CD4-positive, alpha-beta memory T cell (primary cell): ENCODE data around the gene AK8. TPM values are rescaled to one million over a fixed set of nuclear protein-coding genes. Genes with fewer than 3 reads are reported as not detected.
A peak's percentile ranks its signal among the peaks of the same experiment; 100 is the strongest.
"Not testable (repeated sequence)": the region's sequence is repeated elsewhere in the genome, so short reads cannot be mapped to it uniquely, and the experiment has no call there.

Experiments used
- CTCF ChIA-PET: fragments of 350-600 bp; sonication (Branson Sonifier 250); formaldehyde crosslinking; loops from one replicate; lab custom pipeline; 2021; ENCODE audit warnings: inconsistent platforms; ENCODE audit not compliant: partially characterized antibody; lab: Charles Lee
- POLR2A ChIA-PET: fragments of 350-600 bp; sonication (Branson Sonifier 250); formaldehyde crosslinking; loops from one replicate; lab custom pipeline; 2021; ENCODE audit not compliant: partially characterized antibody; lab: Charles Lee
- DNase-seq, 5 donors: peaks; one replicate each; pipeline versions ENCODE4 v3.0.0 to v3.0.0-alpha.2; 2020 to 2022; ENCODE audit warnings: mixed read lengths in 1 of 5
- H3K27ac ChIP-seq: one replicate; pipeline ENCODE4 v1.7.0; 2013; ENCODE audit warnings: low read depth, low read length
- H3K27me3 ChIP-seq: 2 replicates; pipeline ENCODE4 v1.7.0; 2013; ENCODE audit warnings: mild to moderate bottlenecking, low read length, moderate library complexity; ENCODE audit not compliant: insufficient read depth
- H3K36me3 ChIP-seq: 2 replicates; pipeline ENCODE4 v1.7.0; 2013; ENCODE audit warnings: mild to moderate bottlenecking, low read length, moderate library complexity; ENCODE audit not compliant: insufficient read depth
- H3K4me1 ChIP-seq: 2 replicates; pipeline ENCODE4 v1.7.0; 2013; ENCODE audit warnings: mild to moderate bottlenecking, low read length, moderate library complexity; ENCODE audit not compliant: insufficient read depth
- H3K4me3 ChIP-seq, 2 donors: one replicate each; pipeline ENCODE4 v1.7.0; 2013; ENCODE audit warnings: low read length in 2 of 2, mild to moderate bottlenecking in 1 of 2
- H3K9me3 ChIP-seq, 2 donors: one replicate each; pipeline ENCODE4 v1.7.0; 2013; ENCODE audit warnings: low read length in 2 of 2, control low read depth in 1 of 2; ENCODE audit not compliant: control insufficient read depth in 1 of 2
- H3K27ac Mint-ChIP-seq, 7 donors: one replicate each; pipeline ENCODE4 v1.8.0; 2020 to 2021; ENCODE audit warnings: mixed read lengths in 7 of 7, mild to moderate bottlenecking in 6 of 7, inconsistent platforms in 3 of 7, moderate library complexity in 3 of 7
- H3K27me3 Mint-ChIP-seq, 2 donors: one replicate each; pipeline ENCODE4 v1.8.0; 2020 to 2021; ENCODE audit warnings: mixed read lengths in 2 of 2
- H3K36me3 Mint-ChIP-seq, 2 donors: one replicate each; pipeline ENCODE4 v1.8.0; 2020 to 2021; ENCODE audit warnings: mixed read lengths in 2 of 2, inconsistent platforms in 1 of 2, mild to moderate bottlenecking in 1 of 2
- H3K4me1 Mint-ChIP-seq, 4 donors: one replicate each; pipeline ENCODE4 v1.8.0; 2020 to 2021; ENCODE audit warnings: mixed read lengths in 4 of 4, mild to moderate bottlenecking in 1 of 4
- H3K4me3 Mint-ChIP-seq, 8 donors: one replicate each; pipeline ENCODE4 v1.8.0; 2020 to 2021; ENCODE audit warnings: mixed read lengths in 8 of 8, mild to moderate bottlenecking in 7 of 8, moderate library complexity in 6 of 8, inconsistent platforms in 3 of 8
- H3K9me3 Mint-ChIP-seq, 8 donors: one replicate each; pipeline ENCODE4 v1.8.0; 2020 to 2021; ENCODE audit warnings: mixed read lengths in 8 of 8, mild to moderate bottlenecking in 5 of 8, inconsistent platforms in 3 of 8, moderate library complexity in 1 of 8
- intact Hi-C: fragments of 100-400 bp; cut with micrococcal nuclease; formaldehyde crosslinking; loops from one replicate; pipeline ENCODE4 v1.15.1; 2023
- polyA plus RNA-seq, 2 donors: library from polyadenylated mRNA; unstranded; fragments of 300-500 nt; fragmentation: Illumina TruSeq; gene quantifications; one replicate each; pipeline ENCODE4 v1.2.3, GENCODE V29; 2021
- total RNA-seq, 2 experiments: library from RNA; stranded (reverse); gene quantifications; one replicate each; pipeline ENCODE4 v1.2.3, GENCODE V29; 2021

The AK8 gene
- total and polyA plus RNA-seq, 4 experiments from 2014 or later = 0.28 TPM; not detected in 3

- peaks cover 15 to 29% of the 10 kb centered on the region in 2 donors for H3K27me3 Mint-ChIP-seq
- DNase-seq = no peak
- no peak overlapping the region for H3K4me3 Mint-ChIP-seq
- no peaks in the 10 kb centered on the region for H3K36me3 ChIP-seq
- CTCF ChIA-PET = no interaction called here
- intact Hi-C loops = no loop called here
- H3K9me3 ChIP-seq = no peaks in the 10 kb centered on the region
- H3K27ac ChIP-seq = no peak overlapping the region
- no peaks in the 10 kb centered on the region for H3K4me1 ChIP-seq
- H3K36me3 Mint-ChIP-seq = no peaks in the 10 kb centered on the region
- no peaks in the 10 kb centered on the region for H3K27me3 ChIP-seq
- H3K27ac Mint-ChIP-seq = no peak overlapping the region
- POLR2A ChIA-PET = no interaction called here
- peaks cover 0 to 2% (median 0%) of the 10 kb centered on the region in 8 donors for H3K9me3 Mint-ChIP-seq
- peaks cover 0 to 9% (median 7%) of the 10 kb centered on the region in 4 donors for H3K4me1 Mint-ChIP-seq
- H3K4me3 ChIP-seq = no peak overlapping the region
Observed at GRCh38 chr9:132722564-132723065, 155.5 kb downstream of the AK8 start.

GRCh38 chr9:132721661-132722060 lies 156.4 kb downstream of the AK8 start:
- Mint-ChIP-seq H3K4me3 (no peak overlapping the region), H3K27me3 (peaks cover 20 to 26% of the 10 kb centered on the region in 2 donors), H3K36me3 (no peaks in the 10 kb centered on the region), H3K9me3 (peaks cover 0 to 2% (median 0%) of the 10 kb centered on the region in 8 donors), H3K4me1 (peaks cover 0 to 9% (median 7%) of the 10 kb centered on the region in 4 donors), H3K27ac (no peak overlapping the region)
- ChIA-PET CTCF (no interaction called here), POLR2A (no interaction called here)
- no peaks in the 10 kb centered on the region for H3K36me3 ChIP-seq
- H3K27ac ChIP-seq = no peak overlapping the region
- no peaks in the 10 kb centered on the region for H3K27me3 ChIP-seq
- no peaks in the 10 kb centered on the region for H3K9me3 ChIP-seq
- intact Hi-C loops = no loop called here
- H3K4me3 ChIP-seq = no peak overlapping the region
- H3K4me1 ChIP-seq = no peaks in the 10 kb centered on the region
- DNase-seq = no peak

- H3K4me1 Mint-ChIP-seq, H3K36me3 Mint-ChIP-seq, CTCF ChIA-PET: not testable (repeated sequence)
Observed at GRCh38 chr9:132718381-132718928, 159.6 kb downstream of the AK8 start.

DNA sequence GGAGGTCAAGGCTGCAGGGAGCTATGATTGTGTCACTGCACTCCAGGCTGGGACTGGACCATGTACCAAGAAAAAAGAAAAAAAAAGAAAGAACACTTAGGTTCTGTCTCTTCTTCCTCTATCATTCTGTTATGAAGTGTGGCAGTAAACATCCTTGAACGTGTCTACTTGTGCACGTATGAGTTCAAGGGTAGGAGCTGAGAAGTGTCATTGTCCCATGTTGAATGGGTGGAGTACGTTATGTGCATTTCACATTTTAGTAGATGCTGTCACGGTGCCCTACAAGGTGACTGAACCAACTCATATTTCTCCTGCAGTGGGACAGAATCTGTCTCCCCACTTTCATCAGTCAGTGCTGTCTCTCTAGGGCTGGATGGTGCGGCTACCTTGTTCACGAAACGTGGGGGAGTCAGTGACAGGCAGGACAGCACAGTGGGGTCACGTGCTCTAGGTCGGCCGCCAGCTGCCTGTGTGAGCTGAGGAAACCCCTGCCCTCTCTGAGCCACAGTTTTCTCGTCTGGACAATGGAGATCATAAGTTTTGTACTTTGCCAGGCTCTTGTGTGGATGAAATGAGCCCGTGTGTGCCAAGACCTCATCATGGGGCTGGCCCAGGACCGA lies 160.6 kb downstream of the AK8 start:
- Histone ChIP-seq H3K27me3 (no peaks in the 10 kb centered on the region), H3K36me3 (no peaks in the 10 kb centered on the region), H3K4me3 (no peak overlapping the region), H3K27ac (no peak overlapping the region), H3K4me1 (no peaks in the 10 kb centered on the region), H3K9me3 (no peaks in the 10 kb centered on the region)
- ChIA-PET POLR2A (no interaction called here), CTCF (no interaction called here)
- DNase-seq = no peak
- Mint-ChIP-seq H3K4me1 (peaks cover 0 to 9% (median 7%) of the 10 kb centered on the region in 4 donors), H3K27me3 (peaks cover 17% of the 10 kb centered on the region in 2 donors), H3K9me3 (peaks cover 0 to 1% (median 0%) of the 10 kb centered on the region in 8 donors), H3K36me3 (no peaks in the 10 kb centered on the region), H3K4me3 (no peak overlapping the region), H3K27ac (no peak overlapping the region)
- intact Hi-C loops = no loop called here

More at GRCh38 chr9:132718381-132718928, 159.6 kb downstream of the AK8 start:
- H3K36me3 ChIP-seq, H3K27ac ChIP-seq, H3K9me3 ChIP-seq, H3K4me3 Mint-ChIP-seq, DNase-seq, H3K4me3 ChIP-seq, H3K4me1 ChIP-seq, POLR2A ChIA-PET, H3K9me3 Mint-ChIP-seq, intact Hi-C loops, H3K27me3 ChIP-seq: not testable (repeated sequence)
- Mint-ChIP-seq H3K27ac (peak overlapping the region in 1 of 7 donors; percentile 43), H3K27me3 (peaks cover 20 to 21% of the 10 kb centered on the region in 2 donors)

GRCh38 chr9:132716007-132716406 lies 162.1 kb downstream of the AK8 start:
- H3K27ac ChIP-seq = no peak overlapping the region
- no peaks in the 10 kb centered on the region for H3K27me3 ChIP-seq
- Mint-ChIP-seq H3K27ac (no peak overlapping the region), H3K27me3 (peaks cover 17 to 21% of the 10 kb centered on the region in 2 donors), H3K4me1 (peaks cover 0 to 9% (median 7%) of the 10 kb centered on the region in 4 donors), H3K4me3 (no peak overlapping the region), H3K9me3 (peaks cover 0 to 1% (median 0%) of the 10 kb centered on the region in 8 donors), H3K36me3 (no peaks in the 10 kb centered on the region)
- H3K4me3 ChIP-seq = no peak overlapping the region
- H3K36me3 ChIP-seq = no peaks in the 10 kb centered on the region
- POLR2A ChIA-PET = no interaction called here
- DNase-seq = no peak
- H3K4me1 ChIP-seq = no peaks in the 10 kb centered on the region
- CTCF ChIA-PET = no interaction called here
- H3K9me3 ChIP-seq = no peaks in the 10 kb centered on the region
- intact Hi-C loops = no loop called here

- no peaks in the 10 kb centered on the region for H3K4me1 Mint-ChIP-seq
- intact Hi-C loops = no loop called here
- no peak overlapping the region for H3K27ac Mint-ChIP-seq
- Histone ChIP-seq H3K4me3 (no peak overlapping the region), H3K27ac (no peak overlapping the region), H3K9me3 (no peaks in the 10 kb centered on the region), H3K4me1 (no peaks in the 10 kb centered on the region), H3K36me3 (no peaks in the 10 kb centered on the region), H3K27me3 (no peaks in the 10 kb centered on the region)
- no peak overlapping the region for H3K4me3 Mint-ChIP-seq
- ChIA-PET CTCF (no interaction called here), POLR2A (no interaction called here)
- H3K27me3 Mint-ChIP-seq = peaks cover 14% of the 10 kb centered on the region in 2 donors
- no peaks in the 10 kb centered on the region for H3K36me3 Mint-ChIP-seq
- no peaks in the 10 kb centered on the region for H3K9me3 Mint-ChIP-seq
- no peak for DNase-seq
Observed at GRCh38 chr9:132712753-132713152, 165.3 kb downstream of the AK8 start.

DNA sequence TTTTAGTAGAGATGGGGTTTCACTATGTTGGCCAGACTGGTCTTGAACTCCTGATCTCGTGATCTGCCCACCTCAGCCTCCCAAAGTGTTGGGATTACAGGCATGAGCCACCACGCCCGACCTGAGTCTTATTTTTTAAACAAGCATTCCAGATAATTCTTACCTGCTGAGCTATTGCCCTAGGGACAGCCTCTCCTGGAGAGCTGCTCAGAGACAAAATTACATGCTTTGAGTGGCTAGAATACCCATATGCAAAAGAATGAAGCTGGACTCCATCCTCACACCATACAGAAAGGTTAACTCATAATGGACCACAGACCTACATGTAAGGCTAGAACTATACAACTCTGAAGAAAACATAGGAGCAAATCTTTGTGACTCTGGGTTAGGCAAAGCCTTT lies 166.2 kb downstream of the AK8 start:
- no peaks in the 10 kb centered on the region for H3K27me3 ChIP-seq
- H3K4me3 Mint-ChIP-seq = no peak overlapping the region
- no peak overlapping the region for H3K27ac Mint-ChIP-seq
- H3K27ac ChIP-seq = no peak overlapping the region
- no peaks in the 10 kb centered on the region for H3K36me3 Mint-ChIP-seq
- no peak for DNase-seq
- no peaks in the 10 kb centered on the region for H3K9me3 Mint-ChIP-seq
- intact Hi-C loops = no loop called here
- H3K27me3 Mint-ChIP-seq = peaks cover 8 to 11% of the 10 kb centered on the region in 2 donors
- H3K36me3 ChIP-seq = no peaks in the 10 kb centered on the region
- ChIA-PET CTCF (interaction anchor here (0.8 kb wide), 1 partner anchor 54 kb away, joined by 3 read pairs; no protein-coding TSS in a partner anchor), POLR2A (no interaction called here)
- no peaks in the 10 kb centered on the region for H3K9me3 ChIP-seq
- H3K4me1 Mint-ChIP-seq = no peaks in the 10 kb centered on the region
- H3K4me1 ChIP-seq = no peaks in the 10 kb centered on the region
- no peak overlapping the region for H3K4me3 ChIP-seq
